Stimulated activated CD4-positive, alpha-beta T cell treated with anti-CD3 and anti-CD28 coated beads, TNF-alpha, amount 100 ng/mL, for 48 hours (primary cell): Measurements from ENCODE around the gene TSPAN1.

Experiments used
- DNase-seq, 3 donors: peaks; one replicate each; pipeline ENCODE4 v3.0.0-alpha.2; 2020; ENCODE audit warnings: low read depth in 3 of 3

The TSPAN1 gene

GRCh38 chr1:46160212-46160611, 14.7 kb upstream of the TSPAN1 start:
- DNase-seq, result no peak

- peak in 1 of 3 donors; percentile 47 for DNase-seq
These were observed 8.1 kb upstream of the TSPAN1 start for GRCh38 chr1:46166521-46167462.

GRCh38 chr1:46168477-46168876, 6.4 kb upstream of the TSPAN1 start:
- no peak for DNase-seq

GRCh38 chr1:46169811-46170454, 5.0 kb upstream of the TSPAN1 start:
- no peak for DNase-seq

GRCh38 chr1:46171351-46171750, 3.5 kb upstream of the TSPAN1 start:
- no peak for DNase-seq

GRCh38 chr1:46171871-46172270, 3.0 kb upstream of the TSPAN1 start:
- no peak for DNase-seq

- DNase-seq, result no peak
These were observed 2.6 kb upstream of the TSPAN1 start for GRCh38 chr1:46172321-46172720.

GRCh38 chr1:46173361-46173856, 1.5 kb upstream of the TSPAN1 start:
- DNase-seq, result no peak

GRCh38 chr1:46175243-46175642, 356 bp downstream of the TSPAN1 start:
- DNase-seq, result no peak

GRCh38 chr1:46176211-46176865, 1.5 kb downstream of the TSPAN1 start, which contains the start of gene P3R3URF:
TSS of gene P3R3URF (minus strand) at chr1:46176488. CDS start at chr1:46176471, 17 bp downstream.
- no peak for DNase-seq

- peak; percentile 29 to 53 (median 50) for DNase-seq
These were observed 4.5 kb downstream of the TSPAN1 start for GRCh38 chr1:46179138-46180081.

- no peak for DNase-seq
These were observed 5.3 kb downstream of the TSPAN1 start for GRCh38 chr1:46180082-46180616.

- no peak for DNase-seq
These were observed 6.7 kb downstream of the TSPAN1 start for GRCh38 chr1:46181343-46182260.

GRCh38 chr1:46183079-46183847, 8.4 kb downstream of the TSPAN1 start:
- DNase-seq, result no peak

GRCh38 chr1:46183926-46184557, 9.2 kb downstream of the TSPAN1 start:
- no peak for DNase-seq

GRCh38 chr1:46184920-46185658, 10.2 kb downstream of the TSPAN1 start:
- peak in 2 of 3 donors; percentile 46 to 64 for DNase-seq

GRCh38 chr1:46186076-46186475, 11.2 kb downstream of the TSPAN1 start:
- DNase-seq, result no peak
